GM18511 (cell line): ENCODE data around the gene ZMYM1.
"Not testable (repeated sequence)": the region's sequence is repeated elsewhere in the genome, so short reads cannot be mapped to it uniquely, and the experiment has no call there.

ENCODE experiments used
- ATAC-seq: cut with Tn5 transposase; IDR thresholded peaks from one replicate; pipeline ENCODE4 v1.9.1; 2021; ENCODE audit warnings: mild to moderate bottlenecking, moderate library complexity; ENCODE audit not compliant: unreplicated experiment

ZMYM1 gene

DNA sequence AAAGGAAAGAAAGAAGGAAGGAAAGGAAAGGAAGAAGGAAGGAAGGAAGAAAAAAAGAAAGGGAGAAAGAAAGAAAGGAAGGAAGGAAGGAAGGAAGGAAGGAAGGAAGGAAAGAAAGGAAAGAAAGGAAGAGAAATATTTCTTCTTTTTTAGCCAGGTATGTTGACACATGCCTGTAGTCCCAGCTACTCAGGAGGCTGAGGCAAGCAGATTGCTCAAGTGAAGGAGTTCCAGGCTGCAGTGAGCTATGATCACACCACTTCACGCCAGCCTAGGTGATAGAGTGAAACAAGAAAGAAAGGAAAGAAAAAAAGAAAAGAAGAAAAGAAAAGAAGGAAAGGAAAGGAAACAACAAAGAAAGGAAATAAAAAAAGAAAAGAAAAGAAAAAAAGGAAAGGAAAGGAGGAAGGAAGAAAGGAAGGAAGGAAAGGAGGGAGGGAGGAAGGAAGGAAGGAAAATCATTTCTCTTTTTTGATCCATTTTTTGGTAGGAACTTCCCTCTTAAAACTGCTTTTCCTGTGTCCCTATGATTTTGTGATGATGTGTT is 5.8 kb upstream of the ZMYM1 start:
- ATAC-seq = no peak

DNA sequence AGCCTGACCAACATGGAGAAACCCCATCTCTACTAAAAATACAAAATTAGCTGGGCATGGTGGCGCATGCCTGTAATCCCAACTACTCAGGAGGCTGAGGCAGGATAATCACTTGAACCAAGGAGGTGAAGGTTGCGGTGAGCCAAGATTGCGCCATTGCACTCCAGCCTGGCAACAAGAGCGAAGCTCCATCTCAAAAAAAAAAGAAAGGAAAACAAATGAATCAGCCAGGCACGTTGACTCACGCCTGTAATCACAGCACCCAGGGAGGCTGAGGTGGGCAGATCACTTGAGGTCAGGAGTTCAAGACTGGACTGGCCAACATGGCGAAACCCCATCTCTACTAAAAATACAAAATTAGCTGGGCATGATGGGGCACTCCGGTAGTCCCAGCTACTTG is 2.8 kb upstream of the ZMYM1 start:
- ATAC-seq = not testable (repeated sequence)

DNA sequence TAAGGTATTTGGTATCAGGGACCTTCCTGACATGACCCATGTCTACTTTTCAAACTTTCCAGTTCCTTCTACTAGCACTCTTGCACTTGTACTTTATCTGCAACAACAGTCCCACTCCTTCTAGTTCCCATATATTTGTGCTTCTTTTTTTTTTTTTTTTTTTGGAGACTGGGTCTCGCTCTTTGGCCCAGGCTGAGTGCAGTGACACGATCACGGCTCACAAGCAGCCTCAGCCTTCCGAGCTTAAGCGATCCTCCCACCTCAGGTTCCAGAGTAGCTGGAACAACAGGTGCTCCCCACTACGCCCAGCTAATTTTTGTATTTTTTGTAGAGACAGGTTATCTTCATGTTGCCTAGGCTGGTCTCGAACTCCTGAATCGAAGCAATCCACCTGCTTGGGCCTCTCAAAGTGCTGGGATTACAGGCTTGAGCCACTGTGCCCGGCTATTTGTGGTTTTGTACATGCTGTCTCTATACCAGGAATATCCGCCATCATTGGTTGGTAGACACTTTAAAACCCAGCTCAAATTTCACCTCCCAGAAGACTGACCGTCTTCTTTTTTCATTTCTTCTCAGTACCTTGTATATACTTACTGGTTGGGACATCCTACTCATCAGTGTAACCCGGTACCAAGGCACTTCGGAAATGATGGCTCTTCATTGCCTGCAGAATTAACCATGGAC is 1.1 kb downstream of the ZMYM1 start:
- ATAC-seq = no peak

DNA sequence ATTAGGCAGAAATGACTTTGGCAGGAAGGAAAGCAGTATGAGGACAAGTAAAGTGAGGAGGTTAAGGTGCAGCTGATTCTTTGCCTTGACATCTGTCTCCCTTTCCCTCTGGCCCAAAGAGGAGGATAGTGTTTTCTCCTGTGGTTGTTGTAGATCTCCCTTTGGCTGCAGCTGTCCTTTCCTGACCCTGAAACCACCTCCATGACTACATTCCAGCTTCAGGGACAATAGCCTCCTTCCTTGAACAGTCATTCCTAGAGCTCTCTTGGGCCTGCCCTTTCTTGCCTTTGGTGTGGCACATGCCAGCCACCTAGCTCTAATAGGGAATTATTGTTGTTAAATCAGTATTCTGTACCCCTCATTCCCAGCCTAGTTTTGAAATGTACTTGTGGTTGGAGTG is 6.2 kb downstream of the ZMYM1 start:
- ATAC-seq = no peak

DNA sequence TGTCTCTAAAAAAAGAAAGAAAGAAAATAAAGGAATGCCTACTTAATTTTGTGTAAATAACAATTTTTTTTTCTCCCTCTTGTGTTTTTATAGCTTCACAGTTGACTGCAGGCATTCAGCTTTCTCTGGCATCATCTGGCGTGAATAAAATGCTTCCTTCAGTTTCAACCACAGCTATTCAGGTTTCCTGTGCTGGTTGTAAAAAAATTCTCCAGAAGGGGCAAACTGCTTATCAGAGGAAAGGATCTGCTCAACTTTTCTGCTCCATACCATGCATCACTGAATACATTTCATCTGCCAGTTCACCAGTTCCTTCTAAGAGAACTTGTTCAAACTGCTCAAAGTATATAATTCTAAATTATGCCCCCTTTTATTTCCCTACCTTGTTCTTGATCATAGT is 18.0 kb downstream of the ZMYM1 start:
- no peak for ATAC-seq

DNA sequence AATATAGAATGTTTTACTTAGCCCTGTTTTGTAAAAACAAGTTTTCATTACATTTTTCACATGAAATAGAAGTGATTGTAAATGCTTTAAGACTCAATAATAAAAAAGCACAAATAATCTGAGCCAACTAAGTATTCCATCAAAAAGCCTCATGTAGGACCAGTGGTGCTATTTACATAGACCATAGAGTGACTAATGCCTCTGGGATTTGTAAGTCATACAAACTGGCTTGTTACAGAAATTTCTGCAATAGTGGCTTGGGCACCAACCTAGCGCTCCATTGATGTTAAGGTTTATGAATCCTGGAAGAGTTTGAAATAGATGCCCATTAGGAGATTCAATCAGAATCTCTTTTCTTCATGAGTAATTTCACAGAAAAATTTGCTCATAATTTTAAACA is 31.9 kb downstream of the ZMYM1 start:
- no peak for ATAC-seq

DNA sequence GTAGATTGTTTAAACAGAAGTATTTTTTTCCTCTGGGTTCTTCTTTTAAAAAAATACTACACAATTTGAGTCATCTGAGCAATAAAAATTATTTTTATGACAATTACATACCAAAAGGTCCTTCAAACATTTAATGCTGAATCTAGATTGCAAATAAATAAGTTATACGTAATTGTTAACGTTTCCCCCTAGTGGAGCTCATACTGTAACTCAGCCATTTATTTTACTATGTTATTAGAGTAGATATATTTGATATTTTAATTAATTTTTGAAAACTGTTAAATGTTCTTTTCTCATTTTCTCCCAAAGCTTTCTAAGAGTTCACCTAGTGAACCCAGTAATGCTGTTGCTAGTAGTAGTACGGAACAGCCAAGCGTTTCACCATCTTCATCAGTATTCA is 33.5 kb downstream of the ZMYM1 start:
- ATAC-seq = no peak

DNA sequence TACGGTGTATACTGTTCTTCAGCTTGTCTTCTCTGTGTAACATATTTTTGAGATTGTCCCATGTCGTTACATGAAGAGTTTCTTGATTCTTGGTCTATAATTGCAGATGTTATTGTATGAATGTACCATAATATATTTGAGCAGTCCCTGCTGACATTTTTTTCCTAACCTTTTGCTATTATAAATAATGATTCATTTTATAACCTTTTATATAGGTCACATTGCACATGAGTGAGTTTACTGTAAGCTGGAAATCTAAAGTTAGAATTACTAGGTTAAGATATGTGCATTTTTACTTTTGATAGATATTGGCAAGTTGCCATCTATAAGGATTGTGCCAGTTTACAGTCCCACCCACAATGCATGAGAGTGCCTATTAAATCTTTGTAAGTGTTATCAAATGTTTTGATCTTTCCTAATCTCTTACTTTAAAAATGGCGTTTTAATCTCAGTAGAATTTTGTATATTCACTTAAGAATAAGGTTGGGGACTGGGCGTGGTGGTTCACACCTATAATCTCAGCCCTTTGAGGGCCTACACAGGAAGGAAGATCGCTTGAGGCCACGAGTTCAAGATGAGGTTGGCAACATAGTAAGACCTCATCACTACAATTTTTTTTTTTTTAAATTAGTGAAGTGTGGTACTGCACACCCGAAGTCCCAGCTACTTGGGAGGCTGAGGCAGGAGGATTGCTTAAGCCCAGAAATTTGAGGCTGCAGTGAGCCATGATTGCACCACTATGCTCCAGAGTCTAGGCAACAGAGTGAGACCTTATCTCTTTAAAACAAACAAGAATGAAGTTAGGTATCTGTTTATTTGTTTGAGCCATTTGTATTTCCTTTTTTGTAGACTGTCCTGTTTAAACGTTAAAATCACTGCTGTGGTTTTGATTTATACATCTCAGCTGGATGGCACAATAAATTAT is 36.5 kb downstream of the ZMYM1 start:
- ATAC-seq = no peak

DNA sequence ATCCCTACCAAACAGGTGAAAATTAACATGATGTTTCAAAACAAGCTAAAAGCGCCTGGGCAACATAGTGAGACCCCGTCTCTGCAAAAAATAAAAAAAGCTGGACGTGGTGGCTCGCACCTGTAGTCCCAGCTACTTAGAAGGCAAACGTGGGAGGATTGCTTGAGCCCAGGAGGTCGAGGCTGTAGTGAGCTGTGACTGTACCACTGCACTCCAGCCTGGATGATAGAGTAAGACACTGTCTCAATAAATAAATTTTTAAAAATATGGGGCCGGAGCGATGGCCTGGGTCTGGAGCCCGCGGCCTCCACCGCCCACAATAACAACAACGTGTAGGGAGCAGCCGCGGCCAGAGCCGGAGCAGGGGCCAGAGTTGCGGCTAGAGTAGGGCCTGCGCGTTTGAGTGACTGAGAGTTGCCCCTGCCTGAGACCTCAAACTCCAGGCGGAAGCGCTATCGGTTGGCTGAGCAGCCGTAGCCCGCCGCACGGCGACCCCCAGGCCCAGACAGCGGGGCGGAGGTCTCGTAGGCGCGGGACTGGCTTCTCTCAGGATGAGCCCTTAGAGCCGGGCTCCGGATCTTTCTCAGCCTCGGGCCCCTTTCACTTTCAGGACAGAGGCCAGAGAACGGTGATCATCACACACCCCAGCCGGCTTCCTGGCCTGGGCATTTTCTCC is 41.4 kb downstream of the ZMYM1 start:
- ATAC-seq = no peak

DNA sequence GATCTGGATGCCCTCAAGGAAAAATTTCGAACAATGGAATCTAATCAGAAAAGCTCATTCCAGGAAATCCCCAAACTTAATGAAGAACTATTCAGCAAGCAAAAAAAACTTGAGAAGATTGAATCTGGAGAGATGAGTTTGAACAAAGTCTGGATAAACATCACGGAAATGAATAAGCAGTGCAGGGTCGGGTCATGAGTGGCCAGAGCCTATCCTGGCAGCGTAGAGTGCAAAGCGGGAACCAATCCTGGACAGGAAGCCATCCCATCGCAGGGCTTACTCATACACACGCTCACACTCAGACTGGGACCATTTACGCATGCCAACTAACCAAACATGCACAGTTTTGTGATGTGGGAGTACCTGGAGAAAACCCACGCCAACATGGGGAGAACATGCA is 43.1 kb downstream of the ZMYM1 start:
- ATAC-seq = no peak

DNA sequence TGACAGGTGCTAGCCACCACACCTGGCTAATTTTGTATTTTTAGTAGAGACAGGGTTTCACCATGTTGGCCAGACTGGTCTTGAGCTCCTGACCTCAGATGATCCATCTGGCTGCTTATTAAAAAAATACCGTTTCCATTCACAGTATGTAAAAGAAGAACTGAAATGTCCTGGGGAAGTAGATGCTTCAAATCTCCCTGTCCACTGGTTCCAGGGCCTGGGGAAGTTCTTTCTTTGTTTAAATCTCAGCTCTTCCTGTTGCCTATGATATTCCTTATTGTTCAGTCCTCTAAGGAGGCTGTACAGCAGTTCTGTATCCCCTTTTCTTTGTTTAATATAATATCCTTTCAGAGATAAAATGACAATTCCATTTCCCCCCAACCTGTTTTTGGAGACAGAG is 47.4 kb downstream of the ZMYM1 start:
- ATAC-seq = no peak

DNA sequence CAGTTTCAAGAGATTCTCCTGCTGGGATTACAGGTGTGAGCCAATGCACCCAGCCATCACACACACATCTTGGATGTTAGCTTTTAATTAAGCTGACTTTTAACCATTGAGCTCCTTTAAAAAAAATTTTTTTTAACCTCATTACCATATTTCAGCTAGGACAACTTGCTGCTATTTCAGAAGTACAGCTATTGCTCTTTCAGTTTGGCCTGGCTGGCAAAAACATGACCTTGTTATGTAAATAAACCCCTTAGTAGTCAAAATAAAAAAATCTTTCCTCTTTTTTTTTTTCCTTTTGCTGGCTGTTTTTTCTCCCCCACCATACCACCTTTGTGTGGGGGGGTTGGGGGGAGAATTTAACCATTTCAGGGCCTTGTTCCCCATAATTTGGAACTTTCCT is 49.9 kb downstream of the ZMYM1 start:
- ATAC-seq = no peak

DNA sequence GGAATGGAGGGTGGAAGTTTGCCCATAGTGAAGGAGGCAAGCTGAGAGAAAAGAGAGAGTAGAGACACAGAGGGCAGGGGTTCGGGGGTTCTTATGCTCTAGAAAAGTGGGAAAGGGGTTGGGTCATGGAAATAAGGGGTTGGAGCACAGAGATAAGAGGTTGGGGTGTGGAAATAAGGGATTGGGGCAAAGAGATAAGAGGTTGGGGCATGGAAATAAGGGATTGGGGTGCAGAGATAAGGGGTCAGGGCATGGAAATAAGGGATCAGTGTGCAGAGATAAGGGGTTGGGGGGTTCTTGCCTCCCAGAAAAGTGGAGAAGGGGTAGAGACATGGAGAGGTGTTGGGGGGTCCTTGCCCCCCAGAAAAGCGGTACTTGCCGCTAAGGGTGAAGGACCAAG is 57.6 kb downstream of the ZMYM1 start:
- no peak for ATAC-seq

DNA sequence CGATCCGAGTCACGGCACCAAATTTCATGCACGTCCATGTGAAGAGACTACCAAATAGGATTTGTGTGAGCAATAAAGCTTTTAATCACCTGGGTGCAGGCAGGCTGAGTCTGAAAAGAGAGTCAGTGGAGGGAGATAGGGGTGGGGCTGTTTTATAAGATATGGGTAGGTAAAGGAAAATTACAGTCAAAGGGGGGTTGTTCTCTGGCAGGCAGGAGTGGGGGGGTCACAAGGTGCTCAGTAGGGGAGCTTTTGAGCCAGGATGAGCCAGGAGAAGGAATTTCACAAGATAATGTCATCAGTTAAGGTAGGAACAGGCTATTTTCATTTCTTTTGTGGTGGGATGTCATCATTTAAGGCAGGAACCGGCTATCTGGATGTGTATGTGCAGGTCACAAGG is 58.4 kb downstream of the ZMYM1 start:
- ATAC-seq = not testable (repeated sequence)

DNA sequence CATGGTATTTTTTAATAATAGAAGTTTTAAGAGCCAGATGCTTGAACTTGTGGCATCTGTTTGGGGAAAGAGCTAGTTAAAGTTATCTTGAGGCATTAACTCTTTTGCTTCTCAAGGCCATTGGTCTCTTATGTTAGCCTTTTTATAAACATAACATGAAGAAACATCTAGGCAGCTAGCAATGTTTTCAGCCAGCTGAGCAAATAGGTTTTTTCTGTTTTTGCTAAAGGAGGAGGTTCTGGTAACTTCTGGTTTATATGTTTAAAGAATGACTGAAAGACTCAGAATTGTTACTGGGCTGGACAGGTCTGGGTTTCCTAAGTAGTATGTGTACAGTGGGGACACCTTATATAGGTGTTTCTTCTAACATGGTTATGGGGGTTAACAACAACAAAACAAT is 63.1 kb downstream of the ZMYM1 start:
- ATAC-seq = not testable (repeated sequence)

DNA sequence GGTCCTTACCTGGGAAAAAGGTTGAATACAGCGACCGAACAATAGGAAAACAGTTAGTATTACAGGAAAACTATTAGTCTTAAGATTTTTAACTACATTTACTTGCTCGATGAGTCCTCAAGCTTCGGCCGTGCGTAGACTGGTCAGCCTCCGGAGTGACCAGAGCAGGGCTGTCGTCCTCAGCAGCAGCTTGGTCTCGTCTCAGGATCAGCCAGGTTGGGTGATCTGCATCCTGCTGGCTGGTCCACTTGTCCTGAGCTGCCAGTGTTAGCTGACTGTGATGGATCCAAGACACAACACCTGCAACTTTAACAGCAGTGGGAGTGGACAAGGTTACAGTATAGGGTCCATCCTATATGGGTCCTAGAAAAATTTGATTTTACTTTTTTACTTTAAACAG is 63.5 kb downstream of the ZMYM1 start:
- not testable (repeated sequence) for ATAC-seq

DNA sequence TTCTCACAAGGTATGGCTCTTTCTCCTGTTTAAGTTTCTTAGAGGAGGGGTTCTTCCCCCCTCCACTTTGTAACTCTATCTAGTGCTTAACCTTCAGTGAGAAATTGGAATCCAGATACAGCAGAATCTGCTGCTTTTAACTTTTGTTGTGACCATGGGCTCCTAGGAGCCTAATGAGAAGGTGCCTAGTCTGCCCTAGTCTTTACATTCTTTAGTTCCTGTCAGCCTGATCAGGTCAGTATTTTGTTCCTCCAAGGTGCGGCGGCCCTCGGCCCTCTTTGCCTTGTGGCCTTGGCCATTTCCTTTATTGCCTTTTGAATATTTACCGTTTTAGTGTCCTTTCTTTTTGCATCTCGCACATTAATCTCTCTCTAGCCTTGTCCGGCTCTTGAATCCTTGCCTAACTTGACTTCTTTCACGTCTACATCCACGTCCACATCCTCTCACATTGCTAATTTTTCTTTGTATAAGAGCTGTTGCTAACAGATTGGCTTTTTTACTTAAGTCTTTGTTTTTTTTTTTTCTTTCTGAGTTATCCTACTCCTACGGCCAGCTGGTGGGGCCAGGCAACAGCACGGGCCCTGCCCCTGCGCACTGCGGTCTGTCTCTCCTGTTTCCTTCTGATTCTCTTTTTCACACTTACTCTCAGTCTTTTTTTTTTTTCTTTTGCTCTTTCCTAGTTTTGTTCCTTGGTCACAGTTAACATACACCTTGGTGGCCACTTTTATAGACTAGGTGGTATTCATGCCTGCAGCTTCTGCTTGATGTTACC is 64.7 kb downstream of the ZMYM1 start:
- no peak for ATAC-seq

DNA sequence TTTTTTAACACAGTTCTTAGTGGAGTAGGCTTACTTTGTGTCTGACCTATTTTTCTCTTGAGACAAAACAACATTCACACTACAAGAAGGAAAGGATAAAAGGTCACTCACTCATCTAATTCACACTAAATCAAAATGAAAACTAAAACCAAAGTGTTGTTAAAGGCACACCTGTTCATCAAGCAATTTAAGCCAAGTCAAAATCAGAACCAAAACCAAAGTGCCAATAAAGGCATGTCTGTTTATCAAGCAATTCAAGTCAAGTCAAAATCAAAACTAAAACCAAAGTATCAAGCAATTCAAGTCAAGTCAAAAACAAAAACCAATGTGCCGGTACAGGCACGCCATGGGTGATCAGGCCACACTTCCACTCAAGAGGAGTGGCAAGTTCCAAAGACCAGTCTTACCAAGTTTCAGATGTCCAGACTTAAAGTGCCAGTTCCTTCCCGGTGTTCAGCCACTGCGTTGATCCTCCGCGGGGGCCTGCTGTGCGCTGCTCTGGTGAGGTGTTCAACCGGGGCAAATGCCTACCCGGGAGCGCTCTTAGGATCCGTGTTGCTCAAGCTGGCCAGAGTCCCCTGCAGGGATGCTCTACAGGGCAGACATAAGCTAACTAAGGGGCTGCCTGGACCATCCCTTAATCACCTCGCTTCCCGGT is 66.8 kb downstream of the ZMYM1 start:
- not testable (repeated sequence) for ATAC-seq

DNA sequence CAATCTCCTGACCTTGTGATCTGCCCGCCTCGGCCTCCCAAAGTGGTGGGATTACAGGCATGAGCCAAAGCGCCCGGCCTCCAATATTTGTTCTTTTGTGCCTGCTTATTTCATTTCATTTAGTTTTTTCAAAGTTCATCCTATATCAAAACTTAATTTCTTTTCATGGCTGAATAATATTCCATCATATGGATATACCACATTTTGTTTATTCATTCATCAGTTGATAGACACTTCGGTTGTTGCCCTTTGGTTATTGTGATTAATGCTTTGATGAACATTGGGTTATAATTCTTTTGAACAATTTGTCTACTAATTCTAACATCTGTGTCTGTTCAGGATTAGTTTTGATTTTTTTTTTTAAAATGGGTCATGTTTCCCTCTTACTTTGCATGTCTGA is 72.0 kb downstream of the ZMYM1 start:
- ATAC-seq = no peak

DNA sequence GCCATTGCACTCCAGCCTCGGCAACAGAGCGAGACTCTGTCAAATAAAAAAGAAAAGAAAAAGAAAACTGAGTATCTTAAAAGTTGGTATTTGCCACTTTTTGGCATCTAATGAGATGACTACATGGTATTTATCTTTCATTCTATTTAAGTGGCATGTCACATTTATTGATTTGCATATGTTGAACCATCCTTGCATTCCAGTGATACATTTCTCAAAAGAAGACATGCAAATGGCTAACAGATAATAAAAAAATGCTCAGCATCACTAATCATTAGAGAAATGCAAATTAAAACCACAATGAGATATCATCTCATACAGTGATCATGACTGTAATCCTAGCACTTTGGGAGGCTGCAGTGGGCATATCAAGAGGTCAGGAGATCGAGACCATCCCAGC is 85.7 kb downstream of the ZMYM1 start:
- ATAC-seq = no peak
